ENCODE measurements around the gene GPRIN3. TPM values are rescaled to one million over a fixed set of nuclear protein-coding genes. Genes with fewer than 3 reads are reported as not detected.

GPRIN3 gene
- total RNA-seq, 1 experiment from 2014 or later: 0.48 TPM

DNA sequence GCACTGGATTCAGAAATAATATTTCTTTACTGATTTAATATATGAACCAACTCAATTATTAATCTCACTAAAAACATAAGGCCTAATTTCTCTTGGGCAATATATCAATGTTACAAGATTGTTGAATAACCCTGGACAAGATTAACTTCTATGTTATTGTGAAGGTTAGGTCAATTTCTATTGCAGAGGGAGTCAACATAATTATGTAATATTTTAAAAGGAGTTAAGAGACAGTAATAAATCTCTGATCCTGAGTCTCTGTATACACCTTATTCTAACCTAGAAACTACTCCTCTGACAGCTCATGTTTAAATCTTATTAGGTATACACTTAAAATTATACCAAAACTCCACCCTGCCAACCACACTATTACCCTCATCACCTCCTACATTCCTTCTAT, 15.1 kb upstream of the GPRIN3 start:
- H3K27me3 Mint-ChIP-seq (ENCODE audit: low read depth): no peaks in the 10 kb centered on the region; the same call in 1 of the 2 replicates
- no peaks in the 10 kb centered on the region for H3K9me3 ChIP-seq (ENCODE audit: control insufficient read depth, low read depth, low read length)

More for the DNA sequence above, 15.1 kb upstream of the GPRIN3 start:
- Mint-ChIP-seq H3K4me3 (no peak overlapping the region), H3K9me3 (no peaks in the 10 kb centered on the region), H3K27ac (no peak overlapping the region), H3K36me3 (ENCODE audit: insufficient read depth in 1 of 3, low read depth in 3 of 3) (no peaks in the 10 kb centered on the region), H3K4me1 (no peaks in the 10 kb centered on the region; a peak in 1 of 4 replicates)
- Histone ChIP-seq H3K79me2 (ENCODE audit: insufficient read depth, low read length) (no peaks in the 10 kb centered on the region), H4K8ac (replicated peaks; ENCODE audit: insufficient read length, low read depth, low read length) (no peak overlapping the region), H3K56ac (ENCODE audit: insufficient read length, low read depth, low read length) (no peak overlapping the region), H3K23ac (ENCODE audit: insufficient read length, low read depth, low read length) (no peak overlapping the region), H3K27ac (ENCODE audit: insufficient read length, low read depth, low read length) (no peak overlapping the region), H3K23me2 (ENCODE audit: insufficient read length, low read depth, low read length, poor library complexity, severe bottlenecking) (no peaks in the 10 kb centered on the region), H3T11ph (ENCODE audit: low read length) (no peak overlapping the region), H3K27me3 (ENCODE audit: insufficient read depth, low read length) (no peaks in the 10 kb centered on the region), H4K20me1 (ENCODE audit: control insufficient read depth, insufficient read depth, insufficient read length) (no peaks in the 10 kb centered on the region), H2AFZ (ENCODE audit: low read length) (no peak overlapping the region), H3K79me1 (ENCODE audit: insufficient read depth, low read depth, low read length, poor library complexity, severe bottlenecking) (no peaks in the 10 kb centered on the region), H2BK20ac (ENCODE audit: low read depth, low read length, poor library complexity, severe bottlenecking) (no peak overlapping the region), H3K4me1 (ENCODE audit: insufficient read depth, low read length) (no peaks in the 10 kb centered on the region), H3K4ac (ENCODE audit: low read depth, low read length) (no peak overlapping the region), H2AK5ac (ENCODE audit: insufficient read length, low read length) (no peak overlapping the region), H3K4me2 (ENCODE audit: insufficient read depth, insufficient read length, low read length) (no peak overlapping the region), H3K18ac (ENCODE audit: insufficient read length, low read depth, low read length) (no peak overlapping the region), H2BK15ac (ENCODE audit: low read depth, low read length) (no peak overlapping the region), H4K5ac (ENCODE audit: insufficient read length, low read depth, low read length) (no peak overlapping the region), H3K9ac (ENCODE audit: extremely low read depth, insufficient read length, low read length) (no peak overlapping the region), H2BK5ac (ENCODE audit: insufficient read length, low read length) (no peak overlapping the region), H3K14ac (ENCODE audit: insufficient read depth, low read length) (no peak overlapping the region), H2BK12ac (ENCODE audit: insufficient read length, low read depth, low read length) (no peak overlapping the region), H2BK120ac (ENCODE audit: low read depth, low read length, poor library complexity, severe bottlenecking) (no peak overlapping the region), H4K91ac (ENCODE audit: insufficient read length, low read depth, low read length) (no peak overlapping the region)
- TF ChIP-seq, protein P1, sequence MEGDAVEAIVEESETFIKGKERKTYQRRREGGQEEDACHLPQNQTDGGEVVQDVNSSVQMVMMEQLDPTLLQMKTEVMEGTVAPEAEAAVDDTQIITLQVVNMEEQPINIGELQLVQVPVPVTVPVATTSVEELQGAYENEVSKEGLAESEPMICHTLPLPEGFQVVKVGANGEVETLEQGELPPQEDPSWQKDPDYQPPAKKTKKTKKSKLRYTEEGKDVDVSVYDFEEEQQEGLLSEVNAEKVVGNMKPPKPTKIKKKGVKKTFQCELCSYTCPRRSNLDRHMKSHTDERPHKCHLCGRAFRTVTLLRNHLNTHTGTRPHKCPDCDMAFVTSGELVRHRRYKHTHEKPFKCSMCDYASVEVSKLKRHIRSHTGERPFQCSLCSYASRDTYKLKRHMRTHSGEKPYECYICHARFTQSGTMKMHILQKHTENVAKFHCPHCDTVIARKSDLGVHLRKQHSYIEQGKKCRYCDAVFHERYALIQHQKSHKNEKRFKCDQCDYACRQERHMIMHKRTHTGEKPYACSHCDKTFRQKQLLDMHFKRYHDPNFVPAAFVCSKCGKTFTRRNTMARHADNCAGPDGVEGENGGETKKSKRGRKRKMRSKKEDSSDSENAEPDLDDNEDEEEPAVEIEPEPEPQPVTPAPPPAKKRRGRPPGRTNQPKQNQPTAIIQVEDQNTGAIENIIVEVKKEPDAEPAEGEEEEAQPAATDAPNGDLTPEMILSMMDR (conservative IDR thresholded peaks at IDR 0.05): no peak
- DNase-seq: no peak

Data from H9 (cell line).